ENCODE results near the gene S100A3. TPM values are rescaled to one million over a fixed set of nuclear protein-coding genes. Genes with fewer than 3 reads are reported as not detected.
A peak's percentile ranks its signal among the peaks of the same experiment; 100 is the strongest.

Gene S100A3
- total and polyA plus RNA-seq, 2 of the 13 experiments (the other 11 are each of a cell fraction or from before 2014, with no cell fraction given), result 2.5 to 4.5 TPM

- TF ChIP-seq ZNF367 (CRISPR knock-in tag; IDR thresholded peaks at IDR 0.05; ENCODE audit: borderline replicate concordance), result no peak
- TF ChIP-seq ZNF580 (CRISPR knock-in tag; IDR thresholded peaks at IDR 0.05; ENCODE audit: borderline replicate concordance, low read depth), result no peak
- peak; percentile 82 for TF ChIP-seq POLR2G (IDR thresholded peaks at IDR 0.05; ENCODE audit: low read depth, low read length)
- TF ChIP-seq ZEB1 (IDR thresholded peaks at IDR 0.05; ENCODE audit: insufficient replicate concordance, low read depth), result no peak
- peak; percentile 10; the same call in 1 of the 2 replicates for TF ChIP-seq FOXK1 (CRISPR knock-in tag; IDR thresholded peaks at IDR 0.05; ENCODE audit: borderline replicate concordance, low read depth)
- no peak for TF ChIP-seq ZNF281 (CRISPR knock-in tag; IDR thresholded peaks at IDR 0.05; ENCODE audit: borderline replicate concordance)
- no peak for TF ChIP-seq ZNF18 (CRISPR knock-in tag; IDR thresholded peaks at IDR 0.05; ENCODE audit: insufficient replicate concordance)
- TF ChIP-seq FOXP1 (IDR thresholded peaks at IDR 0.05), result no peak
- no peak for TF ChIP-seq FOXP1 (CRISPR knock-in tag; IDR thresholded peaks at IDR 0.05)
- TF ChIP-seq MBNL3 (CRISPR knock-in tag; conservative IDR thresholded peaks at IDR 0.05), result no peak
- TF ChIP-seq FOXC1 (CRISPR knock-in tag; IDR thresholded peaks at IDR 0.05; ENCODE audit: borderline replicate concordance), result peak; percentile 34; the same call in 1 of the 2 replicates
- TF ChIP-seq RERE (CRISPR knock-in tag; IDR thresholded peaks at IDR 0.05; ENCODE audit: low read depth), result 0 out of 2 replicates have a peak, but pooled peaks have one; percentile 14
- TF ChIP-seq MYNN (CRISPR knock-in tag; IDR thresholded peaks at IDR 0.05; ENCODE audit: low read depth), result no peak
- no peak for TF ChIP-seq ZNF552 (CRISPR knock-in tag; IDR thresholded peaks at IDR 0.05; ENCODE audit: borderline replicate concordance)
- no peak for TF ChIP-seq KDM4B (CRISPR knock-in tag; IDR thresholded peaks at IDR 0.05)
These were observed 3.7 kb downstream of the S100A3 start, which contains the start of gene S100A4 (continued) for GRCh38 chr1:153545067-153546055.

All from HepG2 (cell line).